Measurements from ENCODE around the gene ANXA10. TPM values are rescaled to one million over a fixed set of nuclear protein-coding genes. Genes with fewer than 3 reads are reported as not detected.

The ANXA10 gene, protein sequence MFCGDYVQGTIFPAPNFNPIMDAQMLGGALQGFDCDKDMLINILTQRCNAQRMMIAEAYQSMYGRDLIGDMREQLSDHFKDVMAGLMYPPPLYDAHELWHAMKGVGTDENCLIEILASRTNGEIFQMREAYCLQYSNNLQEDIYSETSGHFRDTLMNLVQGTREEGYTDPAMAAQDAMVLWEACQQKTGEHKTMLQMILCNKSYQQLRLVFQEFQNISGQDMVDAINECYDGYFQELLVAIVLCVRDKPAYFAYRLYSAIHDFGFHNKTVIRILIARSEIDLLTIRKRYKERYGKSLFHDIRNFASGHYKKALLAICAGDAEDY
- 0.05 to 0.15 TPM in 2 of 3 replicates, not detected in the other for polyA plus RNA-seq
- polyA plus RNA-seq (2011; ENCODE audit: low read depth), result not detected
- not detected in 2 replicates for polyA plus RNA-seq (2011; cell fraction: cytosol; rRNA removed)
- 0.14 and 0.16 TPM in 2 replicates for polyA plus RNA-seq (2011; cell fraction: nucleus; rRNA removed)
- not detected in 2 replicates for polyA plus RNA-seq (2012; ENCODE audit: low replicate concordance)
- not detected in 3 replicates for polyA minus RNA-seq
- polyA minus RNA-seq (2011; cell fraction: cytosol; rRNA and poly(A)+ RNA removed), result not detected
- not detected in 2 replicates for polyA minus RNA-seq (2011; cell fraction: nucleus; rRNA and poly(A)+ RNA removed)

DNA sequence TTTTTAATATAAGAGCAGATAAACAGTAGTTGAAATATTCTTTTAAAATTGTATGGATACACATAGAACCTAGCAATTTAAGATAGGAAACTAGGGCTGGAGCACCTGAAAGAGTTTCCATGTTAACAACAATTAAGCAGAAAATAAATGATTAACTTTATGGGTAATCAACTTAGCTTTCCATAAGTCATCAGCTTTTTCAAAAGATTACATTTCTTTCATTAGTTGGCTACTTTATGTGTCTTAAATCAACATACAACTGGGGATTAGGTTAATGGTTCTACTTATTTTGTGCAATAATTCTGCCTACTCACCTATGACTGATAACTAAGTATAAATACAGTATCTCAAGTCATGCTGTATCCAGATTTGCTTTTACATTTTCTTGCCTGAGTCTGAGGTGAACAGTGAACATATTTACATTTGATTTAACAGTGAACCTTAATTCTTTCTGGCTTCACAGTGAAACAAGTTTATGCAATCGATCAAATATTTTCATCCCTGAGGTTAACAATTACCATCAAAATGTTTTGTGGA is at the start of gene ANXA10:
Gene ANXA10 (plus strand): TSS at position 362 of the 537 bp plus-strand sequence. CDS start 164 bp downstream, at position 526.
- Histone ChIP-seq H3K9me1 (ENCODE audit: control insufficient read depth, extremely low read depth, insufficient read depth, low read length) (no peaks in the 10 kb centered on the region), H3K27ac (ENCODE audit: control insufficient read depth, insufficient read depth, low read length) (no peak within 1 kb of the TSS), H4K20me1 (ENCODE audit: control insufficient read depth, extremely low read depth, insufficient read depth, low read length) (no peaks in the 10 kb centered on the region), H3K27me3 (ENCODE audit: control insufficient read depth, extremely low read depth, insufficient read depth, low read length) (no peaks in the 10 kb centered on the region), H3K4me3 (ENCODE audit: control insufficient read depth in 2 of 3, extremely low read depth in 1 of 3, insufficient read depth in 2 of 3, low read depth in 1 of 3, low read length in 3 of 3) (no peak within 1 kb of the TSS), H3K4me2 (ENCODE audit: control insufficient read depth, extremely low read depth, insufficient read depth, low read depth, low read length) (no peak within 1 kb of the TSS), H3K79me2 (ENCODE audit: control insufficient read depth, insufficient read depth, low read length) (no peaks in the 10 kb centered on the region), H3K9ac (ENCODE audit: control insufficient read depth, extremely low read depth, insufficient read depth, low read length) (no peak within 1 kb of the TSS), H3K4me1 (ENCODE audit: control insufficient read depth, extremely low read depth, insufficient read depth, low read length) (no peaks in the 10 kb centered on the region), H3K36me3 (ENCODE audit: control insufficient read depth in 2 of 2, extremely low read depth in 1 of 2, insufficient read depth in 2 of 2, low read length in 2 of 2) (no peaks in the 10 kb centered on the region), H3K9me3 (ENCODE audit: control insufficient read depth, low read depth, low read length) (peaks cover 2% of the 10 kb centered on the region), H2AFZ (ENCODE audit: control insufficient read depth, low read length) (no peak within 1 kb of the TSS)
- FAIRE-seq, result no peak
- dilution Hi-C loops (cut with MboI; ENCODE audit: extremely low pct_ligation_motif_present, low sequenced_read_pairs), result no loop called here
- no peak for DNase-seq (ENCODE audit: low read depth, low spot score)
- TF ChIP-seq EZH2 (IDR thresholded peaks at IDR 0.05; ENCODE audit: low read length), result no peak
- TF ChIP-seq, protein P1, sequence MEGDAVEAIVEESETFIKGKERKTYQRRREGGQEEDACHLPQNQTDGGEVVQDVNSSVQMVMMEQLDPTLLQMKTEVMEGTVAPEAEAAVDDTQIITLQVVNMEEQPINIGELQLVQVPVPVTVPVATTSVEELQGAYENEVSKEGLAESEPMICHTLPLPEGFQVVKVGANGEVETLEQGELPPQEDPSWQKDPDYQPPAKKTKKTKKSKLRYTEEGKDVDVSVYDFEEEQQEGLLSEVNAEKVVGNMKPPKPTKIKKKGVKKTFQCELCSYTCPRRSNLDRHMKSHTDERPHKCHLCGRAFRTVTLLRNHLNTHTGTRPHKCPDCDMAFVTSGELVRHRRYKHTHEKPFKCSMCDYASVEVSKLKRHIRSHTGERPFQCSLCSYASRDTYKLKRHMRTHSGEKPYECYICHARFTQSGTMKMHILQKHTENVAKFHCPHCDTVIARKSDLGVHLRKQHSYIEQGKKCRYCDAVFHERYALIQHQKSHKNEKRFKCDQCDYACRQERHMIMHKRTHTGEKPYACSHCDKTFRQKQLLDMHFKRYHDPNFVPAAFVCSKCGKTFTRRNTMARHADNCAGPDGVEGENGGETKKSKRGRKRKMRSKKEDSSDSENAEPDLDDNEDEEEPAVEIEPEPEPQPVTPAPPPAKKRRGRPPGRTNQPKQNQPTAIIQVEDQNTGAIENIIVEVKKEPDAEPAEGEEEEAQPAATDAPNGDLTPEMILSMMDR (optimal IDR thresholded peaks at IDR 0.05 in 1 of 3, IDR thresholded peaks at IDR 0.05 in 1 of 3, conservative IDR thresholded peaks at IDR 0.05 in 1 of 3; ENCODE audit: extremely low read depth in 1 of 3, insufficient read depth in 2 of 3, low read length in 3 of 3), result no peak

DNA sequence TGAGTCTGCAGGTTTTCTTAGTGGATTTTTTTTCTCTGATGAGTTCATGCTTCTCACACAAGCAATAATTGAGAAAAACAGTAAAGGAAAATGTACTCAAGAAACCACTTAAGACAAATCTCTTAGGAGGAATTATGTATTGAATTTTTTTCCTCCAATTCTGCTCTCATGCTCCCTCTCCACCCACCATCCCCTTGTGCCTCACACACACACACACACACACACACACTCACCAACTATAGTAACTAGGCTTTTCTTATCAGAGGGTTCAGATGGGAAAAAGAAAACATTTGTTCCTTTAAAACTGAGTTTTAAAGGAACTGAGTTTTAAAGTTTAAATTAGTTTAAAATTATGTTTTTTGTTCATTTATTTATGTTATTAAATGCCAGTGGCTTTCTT is 47.0 kb upstream of the ANXA10 start:
- Histone ChIP-seq H3K4me3 (ENCODE audit: control insufficient read depth in 2 of 3, extremely low read depth in 1 of 3, insufficient read depth in 2 of 3, low read depth in 1 of 3, low read length in 3 of 3) (no peak overlapping the region), H3K4me1 (ENCODE audit: control insufficient read depth, extremely low read depth, insufficient read depth, low read length) (no peaks in the 10 kb centered on the region), H3K4me2 (ENCODE audit: control insufficient read depth, extremely low read depth, insufficient read depth, low read depth, low read length) (no peak overlapping the region), H3K36me3 (ENCODE audit: control insufficient read depth in 2 of 2, extremely low read depth in 1 of 2, insufficient read depth in 2 of 2, low read length in 2 of 2) (no peaks in the 10 kb centered on the region), H3K9me1 (ENCODE audit: control insufficient read depth, extremely low read depth, insufficient read depth, low read length) (no peaks in the 10 kb centered on the region), H3K9ac (ENCODE audit: control insufficient read depth, extremely low read depth, insufficient read depth, low read length) (no peak overlapping the region), H3K27ac (ENCODE audit: control insufficient read depth, insufficient read depth, low read length) (no peak overlapping the region), H4K20me1 (ENCODE audit: control insufficient read depth, extremely low read depth, insufficient read depth, low read length) (no peaks in the 10 kb centered on the region), H3K9me3 (ENCODE audit: control insufficient read depth, low read depth, low read length) (no peaks in the 10 kb centered on the region), H2AFZ (ENCODE audit: control insufficient read depth, low read length) (no peak overlapping the region), H3K27me3 (ENCODE audit: control insufficient read depth, extremely low read depth, insufficient read depth, low read length) (peaks cover 3% of the 10 kb centered on the region), H3K79me2 (ENCODE audit: control insufficient read depth, insufficient read depth, low read length) (no peaks in the 10 kb centered on the region)
- dilution Hi-C loops (cut with MboI; ENCODE audit: extremely low pct_ligation_motif_present, low sequenced_read_pairs), result no loop called here
- DNase-seq (ENCODE audit: low read depth, low spot score), result no peak
- no peak for FAIRE-seq
- TF ChIP-seq, protein P1 (optimal IDR thresholded peaks at IDR 0.05 in 1 of 3, IDR thresholded peaks at IDR 0.05 in 1 of 3, conservative IDR thresholded peaks at IDR 0.05 in 1 of 3; ENCODE audit: extremely low read depth in 1 of 3, insufficient read depth in 2 of 3, low read length in 3 of 3), result no peak
- TF ChIP-seq EZH2 (IDR thresholded peaks at IDR 0.05; ENCODE audit: low read length), result no peak
